Measurements from ENCODE around the gene NACC2. TPM values are rescaled to one million over a fixed set of nuclear protein-coding genes. Genes with fewer than 3 reads are reported as not detected.

The NACC2 gene
- total and polyA plus RNA-seq, 10 of the 15 experiments (the other 5 are each of a cell fraction or from before 2014, with no cell fraction given) = 0.66 to 14.7 (median 3.5) TPM

DNA sequence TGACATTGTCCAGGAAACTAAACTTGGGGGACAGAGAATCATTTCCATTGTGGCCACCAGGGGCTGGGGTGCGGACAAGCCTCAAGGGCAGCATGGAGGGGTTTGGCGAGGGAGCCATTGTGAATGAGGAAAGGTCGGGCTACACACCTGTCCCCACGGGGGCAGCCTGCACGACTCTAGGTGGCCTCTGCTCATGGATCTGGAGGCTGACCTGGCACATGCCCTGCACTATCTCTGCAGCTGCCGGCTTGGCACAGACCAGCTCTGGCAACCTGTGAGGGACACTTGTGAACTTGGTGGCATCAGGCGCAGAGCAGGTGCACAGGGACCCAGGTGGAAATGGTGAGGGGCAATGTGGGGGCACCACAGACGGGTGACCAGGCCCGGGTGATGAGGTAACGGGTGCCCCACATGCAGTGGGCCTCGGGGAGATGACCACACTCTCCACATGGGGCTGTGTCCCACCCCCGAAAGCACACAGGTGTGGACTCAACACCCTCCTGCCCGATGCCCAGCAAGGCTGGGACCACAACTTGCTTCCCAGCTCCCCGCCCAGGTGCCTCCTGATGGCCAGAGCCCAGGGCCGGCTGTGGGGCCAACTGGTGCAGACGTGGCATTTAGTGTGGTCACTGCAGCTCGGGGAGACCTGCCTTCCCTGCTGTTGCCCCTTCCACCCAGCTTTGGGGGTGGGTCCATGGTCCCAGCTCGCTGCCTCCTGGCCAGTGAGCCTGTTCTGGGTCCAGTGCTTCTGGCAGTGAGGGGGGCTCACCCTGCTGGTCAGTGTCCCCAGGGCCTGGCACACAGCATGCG is 73.0 kb downstream of the NACC2 start:
- in situ Hi-C loops (cut with MboI) = no loop called here
- BruUV-seq (replicated peaks) = no TSS peak

More for the DNA sequence above, 73.0 kb downstream of the NACC2 start:
- H2AFZ ChIP-seq (ENCODE audit: control insufficient read depth, low read depth, low read length) = no peak overlapping the region
- H3K9me3 ChIP-seq (replicated peaks; ENCODE audit: control insufficient read depth, insufficient read depth, low read length) = no peaks in the 10 kb centered on the region; the same call in 2 of the 3 replicates
- no peaks in the 10 kb centered on the region for H3K36me3 ChIP-seq (ENCODE audit: control insufficient read depth in 2 of 2, insufficient read depth in 2 of 2, low read length in 1 of 2)
- H3K4me3 ChIP-seq = no peak overlapping the region
- H3K27me3 ChIP-seq (replicated peaks in 1 of 2; ENCODE audit: control insufficient read depth in 2 of 2, insufficient read depth in 2 of 2, low read length in 1 of 2) = no peaks in the 10 kb centered on the region
- DNase-seq (ENCODE audit: low read depth, low spot score) (no peak), FAIRE-seq (no peak), ATAC-seq (no peak)
- ChIA-PET SMC1A (ENCODE audit: uncharacterized antibody, unreplicated experiment) (no interaction called here), CTCF (interaction anchor here (1.1 kb wide), 1 partner anchor 9 kb away, joined by 3 read pairs; no protein-coding TSS in a partner anchor), RAD21 (ENCODE audit: unreplicated experiment) (no interaction called here), POLR2A (no interaction called here)
- H3K4me2 ChIP-seq (ENCODE audit: control insufficient read depth, insufficient read depth) = no peak overlapping the region
- WGBS (ENCODE audit: insufficient coverage, insufficient replicate concordance, low lambda C conversion rate, missing lambda C conversion rate) = 47% methylated on average over 19 of the region's 19 CpGs
- no peak for TF ChIP-seq JUND (IDR thresholded peaks at IDR 0.05; ENCODE audit: low read depth, low read length)
- no peak for TF ChIP-seq BMI1 (IDR thresholded peaks at IDR 0.05; ENCODE audit: borderline replicate concordance)
- no peak for TF ChIP-seq ATF2 (IDR thresholded peaks at IDR 0.05; ENCODE audit: low read length)
- no peak for TF ChIP-seq NRF1 (conservative IDR thresholded peaks at IDR 0.05; ENCODE audit: low read depth, low read length)
- no peaks in the 10 kb centered on the region for H4K20me1 ChIP-seq (ENCODE audit: control insufficient read depth, insufficient read depth)
- H3K27ac ChIP-seq (ENCODE audit: control insufficient read depth, insufficient read depth) = no peak overlapping the region
- intact Hi-C loops (cut with micrococcal nuclease; ENCODE audit: unreplicated experiment) = no loop called here
- H3K79me2 ChIP-seq (ENCODE audit: control insufficient read depth, insufficient read depth, low read length) = no peaks in the 10 kb centered on the region
- no peak overlapping the region for H3K9ac ChIP-seq (ENCODE audit: control insufficient read depth, insufficient read depth, low read length)
- no peaks in the 10 kb centered on the region for H3K4me1 ChIP-seq (ENCODE audit: control insufficient read depth, insufficient read depth, low read length)

Data from GM12878 (cell line).